ENCODE measurements around the gene DCDC2.

The DCDC2 gene

DNA sequence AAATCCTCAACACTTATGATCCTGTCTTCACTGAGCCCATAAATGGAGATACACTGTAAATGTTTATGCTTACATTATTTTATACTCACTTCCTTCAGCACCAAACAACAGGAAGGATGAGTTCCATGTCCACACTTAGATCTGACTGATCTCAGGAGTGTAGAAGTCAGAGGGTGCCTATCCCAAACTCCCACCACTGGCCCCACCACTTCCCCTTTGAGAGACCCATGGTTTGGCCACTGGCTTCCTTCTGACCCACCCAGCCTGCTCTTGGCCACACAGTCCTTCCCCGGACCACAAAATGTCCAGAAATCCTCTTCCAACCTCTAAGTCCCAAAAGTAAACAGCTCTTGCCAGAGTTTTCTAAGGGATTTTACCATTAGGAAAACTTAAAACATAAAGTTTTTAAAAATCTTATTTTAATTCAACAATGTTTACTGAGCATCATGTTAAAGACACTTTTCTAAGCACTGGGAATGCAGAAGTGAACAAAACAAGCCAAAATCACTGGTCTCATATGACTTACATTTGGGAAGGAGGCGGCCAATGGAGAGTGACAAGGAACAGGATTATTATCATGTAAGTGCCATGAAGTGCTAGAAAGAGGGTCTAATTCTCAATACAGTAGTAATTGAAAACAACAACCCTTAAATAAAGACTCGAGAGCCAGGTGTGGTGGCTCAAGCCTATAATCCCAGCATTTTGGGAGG lies 128.0 kb downstream of the DCDC2 start:
- no peak for DNase-seq (ENCODE audit: extremely low read depth, low read depth)
- no peak overlapping the region for H3K4me3 ChIP-seq (replicated peaks; ENCODE audit: low read depth, low read length)
- TF ChIP-seq, protein P1, sequence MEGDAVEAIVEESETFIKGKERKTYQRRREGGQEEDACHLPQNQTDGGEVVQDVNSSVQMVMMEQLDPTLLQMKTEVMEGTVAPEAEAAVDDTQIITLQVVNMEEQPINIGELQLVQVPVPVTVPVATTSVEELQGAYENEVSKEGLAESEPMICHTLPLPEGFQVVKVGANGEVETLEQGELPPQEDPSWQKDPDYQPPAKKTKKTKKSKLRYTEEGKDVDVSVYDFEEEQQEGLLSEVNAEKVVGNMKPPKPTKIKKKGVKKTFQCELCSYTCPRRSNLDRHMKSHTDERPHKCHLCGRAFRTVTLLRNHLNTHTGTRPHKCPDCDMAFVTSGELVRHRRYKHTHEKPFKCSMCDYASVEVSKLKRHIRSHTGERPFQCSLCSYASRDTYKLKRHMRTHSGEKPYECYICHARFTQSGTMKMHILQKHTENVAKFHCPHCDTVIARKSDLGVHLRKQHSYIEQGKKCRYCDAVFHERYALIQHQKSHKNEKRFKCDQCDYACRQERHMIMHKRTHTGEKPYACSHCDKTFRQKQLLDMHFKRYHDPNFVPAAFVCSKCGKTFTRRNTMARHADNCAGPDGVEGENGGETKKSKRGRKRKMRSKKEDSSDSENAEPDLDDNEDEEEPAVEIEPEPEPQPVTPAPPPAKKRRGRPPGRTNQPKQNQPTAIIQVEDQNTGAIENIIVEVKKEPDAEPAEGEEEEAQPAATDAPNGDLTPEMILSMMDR (IDR thresholded peaks at IDR 0.05; ENCODE audit: low read depth, low read length, missing control alignments) = no peak

DNA sequence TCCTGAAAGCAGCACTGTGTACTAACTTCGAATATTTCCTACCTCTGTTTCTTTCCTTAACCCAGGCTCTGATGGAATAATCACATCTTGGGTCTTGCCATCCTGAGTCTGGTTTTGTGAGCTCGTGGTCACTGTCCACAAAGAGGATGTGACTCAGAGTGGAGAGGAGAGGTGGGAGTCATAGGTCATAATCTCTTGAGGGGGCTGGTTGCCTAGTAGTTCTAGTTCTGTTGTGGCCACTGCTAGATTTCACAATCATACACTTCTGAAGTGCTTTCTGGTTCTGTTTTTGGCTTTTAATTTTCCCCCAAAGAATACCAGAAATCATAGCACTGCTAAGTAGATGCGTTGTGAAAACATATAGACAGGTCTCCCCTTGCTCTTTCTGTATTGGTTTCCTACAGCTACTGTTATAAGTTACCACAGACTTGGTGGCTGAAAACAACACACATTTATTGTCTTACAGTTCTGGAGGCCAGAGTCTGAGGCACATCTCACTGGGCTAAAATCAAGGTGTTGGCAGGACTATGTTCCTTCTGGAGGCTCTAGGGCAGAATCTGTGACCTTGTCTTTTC lies 129.1 kb downstream of the DCDC2 start:
- no peak overlapping the region for H3K4me3 ChIP-seq (replicated peaks; ENCODE audit: low read depth, low read length)
- no peak for DNase-seq (ENCODE audit: extremely low read depth, low read depth)
- TF ChIP-seq, protein P1 (IDR thresholded peaks at IDR 0.05; ENCODE audit: low read depth, low read length, missing control alignments) = no peak

DNA sequence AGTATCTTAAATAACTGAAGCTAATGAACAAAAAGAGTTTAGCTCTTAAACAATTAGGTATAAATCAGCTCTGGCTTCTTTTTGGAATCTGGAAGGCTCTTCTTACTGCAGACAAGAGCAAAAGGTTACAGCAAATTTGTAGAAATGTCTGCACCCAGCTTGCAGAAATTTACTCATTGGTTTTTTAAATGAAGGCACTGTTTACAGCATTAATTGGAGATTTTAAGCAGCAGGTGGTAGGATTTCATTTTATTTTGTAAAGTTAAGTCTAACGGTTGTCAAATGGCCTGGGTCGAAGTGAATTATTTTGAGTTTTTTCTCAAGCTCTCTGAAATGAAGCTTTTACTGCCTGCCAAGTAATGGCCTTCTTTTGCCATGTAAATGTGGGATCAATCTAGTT lies 129.7 kb downstream of the DCDC2 start:
- no peak for DNase-seq (ENCODE audit: extremely low read depth, low read depth)
- no peak overlapping the region for H3K4me3 ChIP-seq (replicated peaks; ENCODE audit: low read depth, low read length)
- TF ChIP-seq, protein P1 (IDR thresholded peaks at IDR 0.05; ENCODE audit: low read depth, low read length, missing control alignments) = no peak

DNA sequence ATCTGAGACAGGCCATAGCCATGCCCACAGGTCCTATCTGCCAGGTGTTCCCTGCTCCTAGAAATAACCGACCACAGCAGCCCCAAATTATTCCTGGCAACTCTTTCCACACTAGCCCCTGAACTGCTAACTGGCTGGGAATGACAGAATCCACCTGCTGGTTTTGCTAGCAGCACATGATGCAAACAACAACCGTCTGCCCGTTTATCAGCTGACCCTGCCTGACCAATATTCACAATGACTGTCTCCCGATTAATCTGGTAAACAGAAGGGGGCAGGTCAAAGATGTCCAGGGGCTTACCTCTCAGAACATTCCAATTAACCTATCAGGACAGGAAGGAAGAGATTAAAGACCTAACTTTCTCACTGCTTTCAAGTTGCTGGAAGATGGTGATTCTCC lies 130.3 kb downstream of the DCDC2 start:
- TF ChIP-seq, protein P1 (IDR thresholded peaks at IDR 0.05; ENCODE audit: low read depth, low read length, missing control alignments) = no peak
- no peak for DNase-seq (ENCODE audit: extremely low read depth, low read depth)
- H3K4me3 ChIP-seq (replicated peaks; ENCODE audit: low read depth, low read length) = no peak overlapping the region

DNA sequence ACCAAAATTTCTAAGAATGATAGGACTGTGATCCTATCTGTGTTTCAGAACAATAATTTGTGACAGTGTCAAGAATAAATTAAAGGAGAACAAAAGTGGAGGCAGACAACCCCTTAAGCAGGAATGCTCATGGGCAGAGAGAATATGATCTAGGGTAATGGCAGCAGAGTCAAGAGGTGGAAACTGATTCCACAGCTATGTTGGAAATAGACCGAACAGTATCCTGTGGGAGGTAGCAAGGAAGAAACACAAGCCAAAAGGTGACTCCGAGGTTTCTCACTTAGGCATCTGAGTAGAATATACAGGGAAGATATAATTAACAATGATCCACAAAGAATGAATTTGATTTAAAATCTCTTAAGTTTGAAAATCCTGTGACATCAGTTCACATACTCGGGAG lies 131.3 kb downstream of the DCDC2 start:
- no peak overlapping the region for H3K4me3 ChIP-seq (replicated peaks; ENCODE audit: low read depth, low read length)
- DNase-seq (ENCODE audit: extremely low read depth, low read depth) = no peak
- TF ChIP-seq, protein P1 (IDR thresholded peaks at IDR 0.05; ENCODE audit: low read depth, low read length, missing control alignments) = no peak

DNA sequence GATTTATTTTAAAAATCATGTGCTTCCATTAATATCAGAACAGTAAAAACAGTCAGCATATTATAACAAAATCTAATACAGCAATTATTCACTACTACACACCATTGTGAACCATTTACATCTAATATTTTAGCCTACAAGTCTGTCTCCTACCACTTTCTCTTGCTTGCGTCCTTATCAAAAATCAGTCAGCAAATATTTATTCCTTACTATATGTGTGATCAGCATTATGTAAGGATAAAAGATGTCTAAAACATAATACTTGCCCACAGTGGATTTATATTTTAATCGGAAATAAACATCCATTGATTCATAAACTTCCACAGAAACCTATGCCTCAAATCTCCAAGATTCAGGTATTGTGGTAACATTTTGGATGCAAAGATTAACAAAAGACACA lies 132.0 kb downstream of the DCDC2 start:
- no peak overlapping the region for H3K4me3 ChIP-seq (replicated peaks; ENCODE audit: low read depth, low read length)
- no peak for DNase-seq (ENCODE audit: extremely low read depth, low read depth)
- TF ChIP-seq, protein P1 (IDR thresholded peaks at IDR 0.05; ENCODE audit: low read depth, low read length, missing control alignments) = no peak
